Lung (tissue), 12 donors: Measurements from ENCODE around the gene CTSC. TPM values are rescaled to one million over a fixed set of nuclear protein-coding genes. Genes with fewer than 3 reads are reported as not detected.
"Not testable (repeated sequence)": the region's sequence is repeated elsewhere in the genome, so short reads cannot be mapped to it uniquely, and the experiment has no call there.

ENCODE experiments used
- ATAC-seq: fragments of 200-7000 bp; cut with Tn5 transposase; one replicate; pipeline ENCODE4 v1.9.1; 2020; ENCODE audit warnings: moderate number of reproducible peaks; ENCODE audit not compliant: insufficient read depth, low FRiP score
- DNase-seq, 3 donors: peaks; one replicate each; pipeline ENCODE4 v3.0.0-alpha.2; 2013 to 2017
- H3K27ac ChIP-seq, 2 donors: one replicate each; pipeline ENCODE4 v1.5.1; 2013; ENCODE audit warnings: mild to moderate bottlenecking in 2 of 2, moderate library complexity in 2 of 2, control low read depth in 1 of 2, inconsistent platforms in 1 of 2, low read depth in 1 of 2, low read length in 1 of 2
- H3K27me3 ChIP-seq, 3 donors: one replicate each; pipeline ENCODE4 v1.5.1; 2013; ENCODE audit warnings: low read length in 2 of 3; ENCODE audit not compliant: control insufficient read depth in 3 of 3, insufficient read depth in 3 of 3
- H3K36me3 ChIP-seq, 4 donors: one replicate each; pipeline ENCODE4 v1.5.1; 2013; ENCODE audit warnings: low read length in 4 of 4, mild to moderate bottlenecking in 1 of 4, moderate library complexity in 1 of 4; ENCODE audit not compliant: control insufficient read depth in 4 of 4, insufficient read depth in 4 of 4
- H3K4me1 ChIP-seq, 5 donors: one replicate each; pipeline ENCODE4 v1.5.1; 2013; ENCODE audit warnings: low read length in 5 of 5, mild to moderate bottlenecking in 2 of 5, moderate library complexity in 1 of 5; ENCODE audit not compliant: control insufficient read depth in 5 of 5, insufficient read depth in 5 of 5
- H3K4me3 ChIP-seq: one replicate; pipeline ENCODE4 v1.5.1; 2013; ENCODE audit warnings: mild to moderate bottlenecking, control low read depth, moderate library complexity
- H3K9ac ChIP-seq, 2 donors: one replicate each; pipeline ENCODE4 v1.5.1; 2013; ENCODE audit warnings: low read length in 2 of 2, control low read depth in 1 of 2; ENCODE audit not compliant: insufficient read depth in 1 of 2
- H3K9me3 ChIP-seq, 4 donors: one replicate each; pipeline ENCODE4 v1.5.1; 2013; ENCODE audit warnings: low read length in 3 of 4, mild to moderate bottlenecking in 1 of 4, moderate library complexity in 1 of 4; ENCODE audit not compliant: control insufficient read depth in 4 of 4, insufficient read depth in 3 of 4
- WGBS, 2 donors: extraction: QIAGEN DNeasy Blood & Tissue Kit; methylation state at CpG; one replicate each; pipeline ENCODE4 v1.1.7; 2013; 5-methylcytosine and 5-hydroxymethylcytosine counted together
- polyA plus RNA-seq, 2 donors: library from polyadenylated mRNA; stranded (reverse); fragments of 200-250 nt; gene quantifications; one replicate each; pipeline ENCODE4 v1.2.1, GENCODE V29; 2013
- total RNA-seq, 2 donors: library from RNA; depleted of rRNA in 1 of 2; stranded (reverse); fragments of >200 nt in 1 of 2; gene quantifications; one replicate each; pipeline ENCODE4 v1.2.1, GENCODE V29; 2014 to 2021
- TF ChIP-seq, protein P1 (sequence below): IDR thresholded peaks from 2 replicates; pipeline ENCODE4 v1.5.1; 2012; ENCODE audit warnings: mild to moderate bottlenecking; ENCODE audit errors: control extremely low read depth, extremely low read depth
- donor health status: control.
- donor health status: control.
- donor health status: Bipolar disorder and iron deficiency.
- donor health status: healthy.
- donor health status: DM: yes; HTN: yes; CAD: no.

The CTSC gene
- total and polyA plus RNA-seq, 4 donors: 87.1 to 363 (median 221) TPM

DNA sequence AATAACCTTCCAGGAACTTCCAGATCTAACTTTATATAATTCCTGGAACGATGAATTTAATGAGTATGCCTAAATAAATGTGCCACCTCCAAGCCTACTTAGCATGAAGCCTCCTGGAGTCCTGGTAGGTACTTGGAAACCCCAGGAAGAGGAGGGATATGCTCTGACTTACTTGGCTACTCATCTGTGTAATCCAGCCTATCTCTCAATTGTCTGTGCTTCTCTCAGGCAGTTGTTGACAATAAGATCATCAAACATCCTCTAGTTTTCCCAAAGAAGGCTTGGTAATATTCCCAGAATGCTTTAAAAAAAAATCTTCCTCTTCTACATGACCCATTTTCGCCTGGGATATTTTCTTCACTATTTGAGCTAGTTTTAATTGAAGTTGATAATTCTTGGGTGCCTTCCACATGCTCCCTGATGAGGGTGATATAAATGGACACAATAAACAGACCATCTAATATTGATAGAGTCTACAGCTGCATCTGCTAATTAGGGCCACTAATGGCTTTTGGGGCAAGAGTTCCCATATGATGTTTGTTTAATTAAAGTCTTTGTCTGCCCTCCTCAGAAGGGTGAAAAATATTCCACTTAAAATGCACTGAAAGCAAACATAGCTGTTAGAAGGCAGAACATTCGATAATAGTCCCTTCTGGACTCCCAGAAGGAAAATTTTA lies 86.8 kb downstream of the CTSC start:
- DNase-seq (peak in 2 of 3 donors; percentile 69 to 84), ATAC-seq (no peak)
- Histone ChIP-seq H3K27me3 (no peaks in the 10 kb centered on the region), H3K9me3 (peaks cover 0 to 4% (median 0%) of the 10 kb centered on the region in 4 donors), H3K4me1 (peaks cover 0 to 27% (median 0%) of the 10 kb centered on the region in 5 donors), H3K4me3 (no peak overlapping the region), H3K9ac (no peak overlapping the region), H3K36me3 (no peaks in the 10 kb centered on the region), H3K27ac (no peak overlapping the region)
- 74 to 93% methylated on average over 3 of the region's 3 CpGs for WGBS, 2 donors
- TF ChIP-seq, protein P1, sequence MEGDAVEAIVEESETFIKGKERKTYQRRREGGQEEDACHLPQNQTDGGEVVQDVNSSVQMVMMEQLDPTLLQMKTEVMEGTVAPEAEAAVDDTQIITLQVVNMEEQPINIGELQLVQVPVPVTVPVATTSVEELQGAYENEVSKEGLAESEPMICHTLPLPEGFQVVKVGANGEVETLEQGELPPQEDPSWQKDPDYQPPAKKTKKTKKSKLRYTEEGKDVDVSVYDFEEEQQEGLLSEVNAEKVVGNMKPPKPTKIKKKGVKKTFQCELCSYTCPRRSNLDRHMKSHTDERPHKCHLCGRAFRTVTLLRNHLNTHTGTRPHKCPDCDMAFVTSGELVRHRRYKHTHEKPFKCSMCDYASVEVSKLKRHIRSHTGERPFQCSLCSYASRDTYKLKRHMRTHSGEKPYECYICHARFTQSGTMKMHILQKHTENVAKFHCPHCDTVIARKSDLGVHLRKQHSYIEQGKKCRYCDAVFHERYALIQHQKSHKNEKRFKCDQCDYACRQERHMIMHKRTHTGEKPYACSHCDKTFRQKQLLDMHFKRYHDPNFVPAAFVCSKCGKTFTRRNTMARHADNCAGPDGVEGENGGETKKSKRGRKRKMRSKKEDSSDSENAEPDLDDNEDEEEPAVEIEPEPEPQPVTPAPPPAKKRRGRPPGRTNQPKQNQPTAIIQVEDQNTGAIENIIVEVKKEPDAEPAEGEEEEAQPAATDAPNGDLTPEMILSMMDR: no peak

DNA sequence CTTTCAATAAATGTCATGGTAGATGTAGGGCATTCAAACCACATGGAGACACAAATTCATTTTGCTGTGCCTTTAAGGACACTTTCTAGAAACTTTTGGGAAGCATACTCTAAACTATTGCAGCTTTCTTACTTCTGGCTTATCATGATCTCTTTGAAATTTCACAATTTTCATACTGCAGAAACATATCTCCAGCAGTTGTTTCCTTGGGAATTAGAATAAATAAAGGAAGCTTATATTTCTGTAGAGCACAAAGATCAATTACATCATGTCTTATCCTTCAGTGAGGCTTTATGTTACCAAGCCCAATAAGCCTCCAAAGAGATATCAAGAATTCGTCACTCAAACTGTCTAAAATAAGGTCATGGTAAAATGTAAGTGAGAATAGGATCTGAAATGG lies 87.8 kb downstream of the CTSC start:
- ATAC-seq (no peak), DNase-seq (peak in 2 of 3 donors; percentile 58 to 69)
- Histone ChIP-seq H3K27me3 (no peaks in the 10 kb centered on the region), H3K9ac (no peak overlapping the region), H3K4me1 (peaks cover 0 to 27% (median 0%) of the 10 kb centered on the region in 5 donors), H3K36me3 (no peaks in the 10 kb centered on the region), H3K27ac (no peak overlapping the region), H3K4me3 (no peak overlapping the region), H3K9me3 (no peaks in the 10 kb centered on the region)
- WGBS, 2 donors: 83 to 91% methylated on average over 1 of the region's 1 CpG
- TF ChIP-seq, protein P1: no peak

DNA sequence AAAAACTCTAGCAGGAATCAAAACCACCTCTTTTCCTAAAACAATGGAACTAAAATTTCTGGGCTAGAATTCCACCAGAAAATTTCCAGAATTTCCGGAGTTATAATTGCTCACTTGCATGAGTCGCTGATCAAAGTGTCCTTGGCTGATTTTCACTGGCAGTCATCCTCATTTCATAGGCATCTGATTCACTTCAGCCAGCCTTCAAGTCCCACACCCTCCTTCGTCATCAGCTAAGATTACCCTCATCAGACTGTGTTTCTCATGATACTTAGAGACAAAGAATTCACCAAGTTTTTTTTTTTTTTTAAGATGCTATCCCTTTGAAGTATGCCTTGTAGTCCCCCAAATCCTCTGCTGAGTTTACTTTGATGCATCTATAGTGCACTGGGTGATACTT lies 90.8 kb downstream of the CTSC start:
- Histone ChIP-seq H3K4me1 (peaks cover 0 to 23% (median 0%) of the 10 kb centered on the region in 5 donors), H3K4me3 (no peak overlapping the region), H3K27me3 (no peaks in the 10 kb centered on the region), H3K27ac (no peak overlapping the region), H3K9ac (no peak overlapping the region), H3K9me3 (no peaks in the 10 kb centered on the region), H3K36me3 (no peaks in the 10 kb centered on the region)
- ATAC-seq (no peak), DNase-seq (no peak)
- TF ChIP-seq, protein P1: no peak
- 80 to 89% methylated on average over 3 of the region's 3 CpGs for WGBS, 2 donors

DNA sequence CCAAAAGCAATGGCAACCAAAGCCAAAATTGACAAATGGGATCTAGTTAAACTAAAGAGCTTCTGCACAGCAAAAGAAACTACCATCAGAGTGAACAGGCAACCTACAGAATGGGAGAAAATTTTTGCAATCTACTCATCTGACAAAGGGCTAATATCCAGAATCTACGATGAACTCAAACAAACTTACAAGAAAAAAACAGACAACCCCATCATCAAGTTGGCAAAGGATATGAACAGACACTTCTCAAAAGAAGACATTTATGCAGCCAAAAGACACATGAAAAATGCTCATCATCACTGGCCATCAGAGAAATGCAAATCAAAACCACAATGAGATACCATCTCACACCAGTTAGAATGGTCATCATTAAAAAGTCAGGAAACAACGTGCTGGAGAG lies 92.0 kb downstream of the CTSC start:
- H3K9me3 ChIP-seq, H3K27ac ChIP-seq, ATAC-seq, H3K4me3 ChIP-seq, H3K36me3 ChIP-seq, H3K27me3 ChIP-seq, DNase-seq, H3K9ac ChIP-seq: not testable (repeated sequence)
- 86 to 88% methylated on average over 2 of the region's 2 CpGs for WGBS, 2 donors
- peaks cover 0 to 19% (median 0%) of the 10 kb centered on the region in 5 donors for H3K4me1 ChIP-seq

Other genes starting within 250 kb of the CTSC start
- 10 to 100 TPM in 1 of 2 donors, 1 to 10 TPM in 1; 9.0 to 11.7 TPM for gene RAB38, start 162.3 kb downstream of the CTSC start, total RNA-seq
- gene RAB38, start 162.3 kb downstream of the CTSC start, polyA plus RNA-seq: 1 to 10 TPM; 4.7 to 6.0 TPM